HepG2 (cell line): Measurements from ENCODE around the gene IRAK4. TPM values are rescaled to one million over a fixed set of nuclear protein-coding genes. Genes with fewer than 3 reads are reported as not detected.

Source experiments
- FIP1L1 ChIP-seq: fragments of 200-400 bp; formaldehyde crosslinking; IDR thresholded peaks from 2 replicates; pipeline ENCODE4 v1.6.1; 2018; ENCODE audit warnings: low read depth, mild to moderate bottlenecking, low read length, moderate library complexity, borderline replicate concordance; ENCODE audit not compliant: insufficient read depth
- HNF4A ChIP-seq: sonication (generic); formaldehyde crosslinking; IDR thresholded peaks from 2 replicates; pipeline ENCODE4 v1.4.0; 2020; ENCODE audit warnings: missing genetic modification reagents
- TGIF2 ChIP-seq: IDR thresholded peaks from 2 replicates; pipeline ENCODE4 v1.6.1; 2016; ENCODE audit warnings: control low read depth, missing compliant biosample characterization
- ZBTB42 ChIP-seq: sonication (generic); formaldehyde crosslinking; IDR thresholded peaks from 2 replicates; pipeline ENCODE4 v1.5.0; 2020; ENCODE audit warnings: mild to moderate bottlenecking, missing genetic modification reagents
- ZNF136 ChIP-seq: sonication (generic); formaldehyde crosslinking; IDR thresholded peaks from 2 replicates; pipeline ENCODE4 v1.8.1; 2022; ENCODE audit warnings: low read depth, mild to moderate bottlenecking, moderate library complexity, missing genetic modification reagents
- ZNF550 ChIP-seq: sonication (generic); formaldehyde crosslinking; IDR thresholded peaks from 2 replicates; pipeline ENCODE4 v1.4.0; 2020; ENCODE audit warnings: mild to moderate bottlenecking, missing genetic modification reagents, borderline replicate concordance
- ZSCAN21 ChIP-seq: sonication (generic); formaldehyde crosslinking; IDR thresholded peaks from 2 replicates; pipeline ENCODE4 v1.8.0; 2022; ENCODE audit warnings: mild to moderate bottlenecking, missing genetic modification reagents, moderate library complexity, borderline replicate concordance
- polyA plus RNA-seq, 8 experiments: library from polyadenylated mRNA; depleted of rRNA in 3 of 8; stranded (reverse) in 7 of 8; unstranded in 1 of 8; fragments of >200 nt; fragmentation: Illumina TruSeq in 4 of 8; extraction: Trizol in 4 of 8; gene quantifications; 2 replicates each; pipeline versions ENCODE4 v1.2.1 to v1.2.3, GENCODE V29; 2011 to 2016; ENCODE audit warnings: low read depth in 4 of 8, missing spikeins in 1 of 8, mixed read lengths in 1 of 8; ENCODE audit not compliant: insufficient read depth in 1 of 8
- total RNA-seq, 5 experiments: library from RNA; depleted of rRNA; stranded (reverse); fragments of >200 nt; fragmentation: Illumina TruSeq; extraction: Trizol; gene quantifications; 2 replicates each; pipeline ENCODE4 v1.2.3, GENCODE V29; 2016; ENCODE audit warnings: low read depth in 1 of 5
- TF ChIP-seq, protein P1 (sequence below): sonication (generic); formaldehyde crosslinking; IDR thresholded peaks from one replicate; pipeline ENCODE4 v1.5.1; 2020; ENCODE audit warnings: mild to moderate bottlenecking, missing genetic modification reagents; ENCODE audit errors: not compliant biosample characterization
- TF ChIP-seq, protein P2 (sequence below): sonication (generic); formaldehyde crosslinking; IDR thresholded peaks from 2 replicates; pipeline ENCODE4 v1.4.0; 2020; ENCODE audit warnings: missing genetic modification reagents, mild to moderate bottlenecking, borderline replicate concordance
- TF ChIP-seq, protein P3 (sequence below): sonication (generic); formaldehyde crosslinking; IDR thresholded peaks from 2 replicates; pipeline ENCODE4 v1.4.0; 2020; ENCODE audit warnings: missing genetic modification reagents

Gene IRAK4
- total and polyA plus RNA-seq, 2 of the 13 experiments (the other 11 are each of a cell fraction or from before 2014, with no cell fraction given): 6.6 to 7.1 TPM

DNA sequence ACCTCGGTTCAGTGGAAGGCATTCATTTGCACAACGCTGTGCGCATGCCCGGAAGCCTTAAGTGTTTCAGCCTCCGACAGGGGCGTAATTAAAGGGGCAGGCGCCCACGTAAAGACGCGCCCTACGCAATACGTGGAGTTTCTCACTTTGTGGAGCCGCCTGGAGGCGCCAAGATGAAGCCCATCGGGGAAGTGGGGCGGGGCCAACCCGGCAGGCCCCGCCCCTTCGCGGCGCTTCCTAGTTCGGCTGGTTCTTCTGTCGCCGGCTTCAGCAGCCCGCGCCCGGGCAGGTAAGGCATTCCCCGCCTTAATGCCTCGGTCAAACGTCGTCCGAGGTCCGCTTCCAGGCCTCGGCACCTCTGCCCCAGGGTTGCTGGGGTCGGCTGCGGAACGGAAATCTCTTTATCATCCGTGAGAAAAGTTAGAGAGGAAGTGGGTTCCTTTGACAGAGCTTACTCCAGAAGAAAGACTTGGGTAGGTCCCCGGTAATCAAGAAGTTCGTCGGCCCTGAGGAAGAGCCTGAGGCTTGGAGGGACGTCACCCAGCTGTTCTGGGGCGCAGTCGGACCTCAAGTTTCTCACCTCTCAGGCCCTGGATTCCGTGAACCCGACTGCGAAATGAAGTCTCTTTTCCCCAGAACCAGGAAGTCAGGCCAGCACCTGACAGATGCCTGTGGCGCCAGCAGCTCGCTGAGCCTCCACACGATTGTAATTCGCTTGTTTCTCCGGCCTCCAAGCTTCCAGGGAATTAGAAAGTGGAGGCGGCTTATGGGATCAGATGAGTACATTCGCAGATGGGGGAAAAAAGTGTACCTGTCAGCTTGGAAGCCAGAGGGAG lies at the start of gene IRAK4, which contains the start of gene PUS7L (continued):
- TF ChIP-seq, protein P1, sequence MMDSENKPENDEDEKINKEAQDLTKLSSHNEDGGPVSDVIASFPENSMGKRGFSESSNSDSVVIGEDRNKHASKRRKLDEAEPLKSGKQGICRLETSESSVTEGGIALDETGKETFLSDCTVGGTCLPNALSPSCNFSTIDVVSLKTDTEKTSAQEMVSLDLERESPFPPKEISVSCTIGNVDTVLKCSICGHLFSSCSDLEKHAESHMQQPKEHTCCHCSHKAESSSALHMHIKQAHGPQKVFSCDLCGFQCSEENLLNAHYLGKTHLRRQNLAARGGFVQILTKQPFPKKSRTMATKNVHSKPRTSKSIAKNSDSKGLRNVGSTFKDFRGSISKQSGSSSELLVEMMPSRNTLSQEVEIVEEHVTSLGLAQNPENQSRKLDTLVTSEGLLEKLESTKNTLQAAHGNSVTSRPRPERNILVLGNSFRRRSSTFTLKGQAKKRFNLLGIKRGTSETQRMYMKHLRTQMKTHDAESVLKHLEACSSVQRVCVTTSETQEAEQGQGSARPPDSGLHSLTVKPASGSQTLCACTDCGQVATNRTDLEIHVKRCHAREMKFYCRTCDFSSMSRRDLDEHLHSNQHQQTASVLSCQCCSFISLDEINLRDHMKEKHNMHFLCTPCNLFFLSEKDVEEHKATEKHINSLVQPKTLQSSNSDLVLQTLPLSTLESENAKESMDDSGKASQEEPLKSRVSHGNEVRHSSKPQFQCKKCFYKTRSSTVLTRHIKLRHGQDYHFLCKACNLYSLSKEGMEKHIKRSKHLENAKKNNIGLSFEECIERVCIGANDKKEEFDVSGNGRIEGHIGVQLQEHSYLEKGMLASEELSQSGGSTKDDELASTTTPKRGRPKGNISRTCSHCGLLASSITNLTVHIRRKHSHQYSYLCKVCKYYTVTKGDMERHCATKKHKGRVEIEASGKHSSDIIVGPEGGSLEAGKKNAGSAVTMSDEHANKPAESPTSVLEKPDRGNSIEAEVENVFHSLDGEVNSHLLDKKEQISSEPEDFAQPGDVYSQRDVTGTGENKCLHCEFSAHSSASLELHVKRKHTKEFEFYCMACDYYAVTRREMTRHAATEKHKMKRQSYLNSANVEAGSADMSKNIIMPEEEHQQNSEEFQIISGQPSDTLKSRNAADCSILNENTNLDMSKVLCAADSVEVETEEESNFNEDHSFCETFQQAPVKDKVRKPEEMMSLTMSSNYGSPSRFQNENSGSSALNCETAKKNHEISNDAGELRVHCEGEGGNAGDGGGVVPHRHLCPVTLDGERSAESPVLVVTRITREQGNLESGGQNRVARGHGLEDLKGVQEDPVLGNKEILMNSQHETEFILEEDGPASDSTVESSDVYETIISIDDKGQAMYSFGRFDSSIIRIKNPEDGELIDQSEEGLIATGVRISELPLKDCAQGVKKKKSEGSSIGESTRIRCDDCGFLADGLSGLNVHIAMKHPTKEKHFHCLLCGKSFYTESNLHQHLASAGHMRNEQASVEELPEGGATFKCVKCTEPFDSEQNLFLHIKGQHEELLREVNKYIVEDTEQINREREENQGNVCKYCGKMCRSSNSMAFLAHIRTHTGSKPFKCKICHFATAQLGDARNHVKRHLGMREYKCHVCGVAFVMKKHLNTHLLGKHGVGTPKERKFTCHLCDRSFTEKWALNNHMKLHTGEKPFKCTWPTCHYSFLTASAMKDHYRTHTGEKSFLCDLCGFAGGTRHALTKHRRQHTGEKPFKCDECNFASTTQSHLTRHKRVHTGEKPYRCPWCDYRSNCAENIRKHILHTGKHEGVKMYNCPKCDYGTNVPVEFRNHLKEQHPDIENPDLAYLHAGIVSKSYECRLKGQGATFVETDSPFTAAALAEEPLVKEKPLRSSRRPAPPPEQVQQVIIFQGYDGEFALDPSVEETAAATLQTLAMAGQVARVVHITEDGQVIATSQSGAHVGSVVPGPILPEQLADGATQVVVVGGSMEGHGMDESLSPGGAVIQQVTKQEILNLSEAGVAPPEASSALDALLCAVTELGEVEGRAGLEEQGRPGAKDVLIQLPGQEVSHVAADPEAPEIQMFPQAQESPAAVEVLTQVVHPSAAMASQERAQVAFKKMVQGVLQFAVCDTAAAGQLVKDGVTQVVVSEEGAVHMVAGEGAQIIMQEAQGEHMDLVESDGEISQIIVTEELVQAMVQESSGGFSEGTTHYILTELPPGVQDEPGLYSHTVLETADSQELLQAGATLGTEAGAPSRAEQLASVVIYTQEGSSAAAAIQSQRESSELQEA (CRISPR knock-in tag): no peak
- TF ChIP-seq TGIF2 (CRISPR knock-in tag) (no peak), ZSCAN21 (no peak), HNF4A (CRISPR knock-in tag) (0 out of 2 replicates have a peak, but pooled peaks have one; percentile 5), FIP1L1 (no peak), ZBTB42 (CRISPR knock-in tag) (no peak), ZNF136 (CRISPR knock-in tag) (no peak), ZNF550 (no peak)
- TF ChIP-seq, protein P2, sequence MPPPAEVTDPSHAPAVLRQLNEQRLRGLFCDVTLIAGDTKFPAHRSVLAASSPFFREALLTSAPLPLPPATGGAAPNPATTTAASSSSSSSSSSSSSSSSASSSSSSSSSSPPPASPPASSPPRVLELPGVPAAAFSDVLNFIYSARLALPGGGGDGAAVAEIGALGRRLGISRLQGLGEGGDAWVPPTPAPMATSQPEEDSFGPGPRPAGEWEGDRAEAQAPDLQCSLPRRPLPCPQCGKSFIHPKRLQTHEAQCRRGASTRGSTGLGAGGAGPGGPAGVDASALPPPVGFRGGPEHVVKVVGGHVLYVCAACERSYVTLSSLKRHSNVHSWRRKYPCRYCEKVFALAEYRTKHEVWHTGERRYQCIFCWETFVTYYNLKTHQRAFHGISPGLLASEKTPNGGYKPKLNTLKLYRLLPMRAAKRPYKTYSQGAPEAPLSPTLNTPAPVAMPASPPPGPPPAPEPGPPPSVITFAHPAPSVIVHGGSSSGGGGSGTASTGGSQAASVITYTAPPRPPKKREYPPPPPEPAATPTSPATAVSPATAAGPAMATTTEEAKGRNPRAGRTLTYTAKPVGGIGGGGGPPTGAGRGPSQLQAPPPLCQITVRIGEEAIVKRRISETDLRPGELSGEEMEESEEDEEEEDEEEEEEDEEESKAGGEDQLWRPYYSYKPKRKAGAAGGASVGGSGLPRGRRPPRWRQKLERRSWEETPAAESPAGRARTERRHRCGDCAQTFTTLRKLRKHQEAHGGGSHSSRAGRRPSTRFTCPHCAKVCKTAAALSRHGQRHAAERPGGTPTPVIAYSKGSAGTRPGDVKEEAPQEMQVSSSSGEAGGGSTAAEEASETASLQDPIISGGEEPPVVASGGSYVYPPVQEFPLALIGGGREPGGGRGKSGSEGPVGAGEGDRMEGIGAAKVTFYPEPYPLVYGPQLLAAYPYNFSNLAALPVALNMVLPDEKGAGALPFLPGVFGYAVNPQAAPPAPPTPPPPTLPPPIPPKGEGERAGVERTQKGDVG (CRISPR knock-in tag): no peak
- TF ChIP-seq, protein P3, sequence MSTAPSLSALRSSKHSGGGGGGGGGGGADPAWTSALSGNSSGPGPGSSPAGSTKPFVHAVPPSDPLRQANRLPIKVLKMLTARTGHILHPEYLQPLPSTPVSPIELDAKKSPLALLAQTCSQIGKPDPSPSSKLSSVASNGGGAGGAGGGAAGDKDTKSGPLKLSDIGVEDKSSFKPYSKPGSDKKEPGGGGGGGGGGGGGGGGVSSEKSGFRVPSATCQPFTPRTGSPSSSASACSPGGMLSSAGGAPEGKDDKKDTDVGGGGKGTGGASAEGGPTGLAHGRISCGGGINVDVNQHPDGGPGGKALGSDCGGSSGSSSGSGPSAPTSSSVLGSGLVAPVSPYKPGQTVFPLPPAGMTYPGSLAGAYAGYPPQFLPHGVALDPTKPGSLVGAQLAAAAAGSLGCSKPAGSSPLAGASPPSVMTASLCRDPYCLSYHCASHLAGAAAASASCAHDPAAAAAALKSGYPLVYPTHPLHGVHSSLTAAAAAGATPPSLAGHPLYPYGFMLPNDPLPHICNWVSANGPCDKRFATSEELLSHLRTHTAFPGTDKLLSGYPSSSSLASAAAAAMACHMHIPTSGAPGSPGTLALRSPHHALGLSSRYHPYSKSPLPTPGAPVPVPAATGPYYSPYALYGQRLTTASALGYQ (CRISPR knock-in tag): no peak
